ENCODE results near the gene CLCN2.

CLCN2 gene

GRCh38 chr3:184322731-184323487 is 38.5 kb downstream of the CLCN2 start:
- no peak overlapping the region for H3K9ac ChIP-seq (ENCODE audit: low read depth, low read length)
- H3K36me3 ChIP-seq (ENCODE audit: insufficient read depth, low read length): peaks cover 76% of the 10 kb centered on the region
- H3K4me1 ChIP-seq (ENCODE audit: insufficient read depth, low read length): no peaks in the 10 kb centered on the region; the same call in 1 of the 2 replicates
- H3K9me3 ChIP-seq (ENCODE audit: control insufficient read depth, insufficient read depth, low read length): no peaks in the 10 kb centered on the region

GRCh38 chr3:184321666-184322065 is 39.7 kb downstream of the CLCN2 start:
- peaks cover 79% of the 10 kb centered on the region for H3K36me3 ChIP-seq (ENCODE audit: insufficient read depth, low read length)
- peaks cover 12% of the 10 kb centered on the region for H3K4me1 ChIP-seq (ENCODE audit: insufficient read depth, low read length)
- H3K9me3 ChIP-seq (ENCODE audit: control insufficient read depth, insufficient read depth, low read length): no peaks in the 10 kb centered on the region
- H3K9ac ChIP-seq (ENCODE audit: low read depth, low read length): no peak overlapping the region

GRCh38 chr3:184320104-184320445 is 41.3 kb downstream of the CLCN2 start:
- H3K36me3 ChIP-seq (ENCODE audit: insufficient read depth, low read length): peaks cover 69% of the 10 kb centered on the region

GRCh38 chr3:184317201-184317600 is 44.2 kb downstream of the CLCN2 start:
- Histone ChIP-seq H3K9me3 (ENCODE audit: control insufficient read depth, insufficient read depth, low read length) (no peaks in the 10 kb centered on the region), H3K9ac (ENCODE audit: low read depth, low read length) (no peak overlapping the region), H3K36me3 (ENCODE audit: insufficient read depth, low read length) (peaks cover 46% of the 10 kb centered on the region), H3K4me1 (ENCODE audit: insufficient read depth, low read length) (peaks cover 20% of the 10 kb centered on the region)

More at GRCh38 chr3:184320104-184320445, 41.3 kb downstream of the CLCN2 start:
- Histone ChIP-seq H3K9ac (ENCODE audit: low read depth, low read length) (no peak overlapping the region), H3K4me1 (ENCODE audit: insufficient read depth, low read length) (peaks cover 20% of the 10 kb centered on the region), H3K9me3 (ENCODE audit: control insufficient read depth, insufficient read depth, low read length) (no peaks in the 10 kb centered on the region)

GRCh38 chr3:184316792-184317191 is 44.6 kb downstream of the CLCN2 start:
- peaks cover 42% of the 10 kb centered on the region for H3K36me3 ChIP-seq (ENCODE audit: insufficient read depth, low read length)
- H3K9me3 ChIP-seq (ENCODE audit: control insufficient read depth, insufficient read depth, low read length): no peaks in the 10 kb centered on the region
- peaks cover 20% of the 10 kb centered on the region for H3K4me1 ChIP-seq (ENCODE audit: insufficient read depth, low read length)
- H3K9ac ChIP-seq (ENCODE audit: low read depth, low read length): no peak overlapping the region

- Histone ChIP-seq H3K4me1 (ENCODE audit: insufficient read depth, low read length) (peaks cover 20% of the 10 kb centered on the region), H3K9ac (ENCODE audit: low read depth, low read length) (peak overlapping the region; percentile 84), H3K9me3 (ENCODE audit: control insufficient read depth, insufficient read depth, low read length) (no peaks in the 10 kb centered on the region)
Observed at GRCh38 chr3:184315871-184316661, 45.3 kb downstream of the CLCN2 start.

GRCh38 chr3:184315543-184315867 is 45.9 kb downstream of the CLCN2 start:
- Histone ChIP-seq H3K9ac (ENCODE audit: low read depth, low read length) (peak overlapping the region; percentile 84), H3K4me1 (ENCODE audit: insufficient read depth, low read length) (peaks cover 20% of the 10 kb centered on the region), H3K9me3 (ENCODE audit: control insufficient read depth, insufficient read depth, low read length) (no peaks in the 10 kb centered on the region), H3K36me3 (ENCODE audit: insufficient read depth, low read length) (peaks cover 31% of the 10 kb centered on the region)

More at GRCh38 chr3:184315871-184316661, 45.3 kb downstream of the CLCN2 start:
- peaks cover 35% of the 10 kb centered on the region for H3K36me3 ChIP-seq (ENCODE audit: insufficient read depth, low read length)

- Histone ChIP-seq H3K36me3 (ENCODE audit: insufficient read depth, low read length) (peaks cover 26% of the 10 kb centered on the region), H3K9me3 (ENCODE audit: control insufficient read depth, insufficient read depth, low read length) (no peaks in the 10 kb centered on the region), H3K9ac (ENCODE audit: low read depth, low read length) (peak overlapping the region; percentile 84), H3K4me1 (ENCODE audit: insufficient read depth, low read length) (peaks cover 20% of the 10 kb centered on the region)
Observed at GRCh38 chr3:184314700-184315542, 46.5 kb downstream of the CLCN2 start.

GRCh38 chr3:184314363-184314699 is 47.1 kb downstream of the CLCN2 start, which contains the start of gene EIF4G1:
EIF4G1 (plus strand) TSS chr3:184314606; CDS start chr3:184315797, 1,191 bp downstream.
- no peaks in the 10 kb centered on the region for H3K9me3 ChIP-seq (ENCODE audit: control insufficient read depth, insufficient read depth, low read length)
- H3K36me3 ChIP-seq (ENCODE audit: insufficient read depth, low read length): peaks cover 23% of the 10 kb centered on the region
- H3K9ac ChIP-seq (ENCODE audit: low read depth, low read length): peak within 1 kb of the TSS; percentile 84
- H3K4me1 ChIP-seq (ENCODE audit: insufficient read depth, low read length): peaks cover 20% of the 10 kb centered on the region

- H3K9ac ChIP-seq (ENCODE audit: low read depth, low read length): no peak overlapping the region
- H3K9me3 ChIP-seq (ENCODE audit: control insufficient read depth, insufficient read depth, low read length): no peaks in the 10 kb centered on the region
- H3K36me3 ChIP-seq (ENCODE audit: insufficient read depth, low read length): peaks cover 25% of the 10 kb centered on the region
- peaks cover 8% of the 10 kb centered on the region for H3K4me1 ChIP-seq (ENCODE audit: insufficient read depth, low read length)
Observed at GRCh38 chr3:184311633-184312032, 49.8 kb downstream of the CLCN2 start.

GRCh38 chr3:184308744-184309143 is 52.7 kb downstream of the CLCN2 start:
- no peaks in the 10 kb centered on the region for H3K9me3 ChIP-seq (ENCODE audit: control insufficient read depth, insufficient read depth, low read length)
- peaks cover 43% of the 10 kb centered on the region for H3K36me3 ChIP-seq (ENCODE audit: insufficient read depth, low read length)
- H3K4me1 ChIP-seq (ENCODE audit: insufficient read depth, low read length): no peaks in the 10 kb centered on the region
- H3K9ac ChIP-seq (ENCODE audit: low read depth, low read length): no peak overlapping the region

GRCh38 chr3:184307915-184308314 is 53.5 kb downstream of the CLCN2 start:
- Histone ChIP-seq H3K9ac (ENCODE audit: low read depth, low read length) (no peak overlapping the region), H3K9me3 (ENCODE audit: control insufficient read depth, insufficient read depth, low read length) (no peaks in the 10 kb centered on the region), H3K36me3 (ENCODE audit: insufficient read depth, low read length) (peaks cover 51% of the 10 kb centered on the region)

GRCh38 chr3:184306341-184306972 is 54.9 kb downstream of the CLCN2 start:
- Histone ChIP-seq H3K9me3 (ENCODE audit: control insufficient read depth, insufficient read depth, low read length) (no peaks in the 10 kb centered on the region), H3K9ac (ENCODE audit: low read depth, low read length) (no peak overlapping the region), H3K36me3 (ENCODE audit: insufficient read depth, low read length) (peaks cover 66% of the 10 kb centered on the region), H3K4me1 (ENCODE audit: insufficient read depth, low read length) (no peaks in the 10 kb centered on the region)

More at GRCh38 chr3:184307915-184308314, 53.5 kb downstream of the CLCN2 start:
- no peaks in the 10 kb centered on the region for H3K4me1 ChIP-seq (ENCODE audit: insufficient read depth, low read length)

- H3K9me3 ChIP-seq (ENCODE audit: control insufficient read depth, insufficient read depth, low read length): no peaks in the 10 kb centered on the region
- H3K9ac ChIP-seq (ENCODE audit: low read depth, low read length): no peak overlapping the region
- no peaks in the 10 kb centered on the region for H3K4me1 ChIP-seq (ENCODE audit: insufficient read depth, low read length)
- H3K36me3 ChIP-seq (ENCODE audit: insufficient read depth, low read length): peaks cover 69% of the 10 kb centered on the region
Observed at GRCh38 chr3:184305577-184305976, 55.8 kb downstream of the CLCN2 start.

All from ES-I3 (cell line).